ENCODE data around the gene ADNP2. TPM values are rescaled to one million over a fixed set of nuclear protein-coding genes. Genes with fewer than 3 reads are reported as not detected.

ADNP2 gene
- total and polyA plus RNA-seq, 2 donors (not counting 3 experiments of a cell fraction or from before 2014, with no cell fraction given): 10.2 to 20.6 TPM

- CTCF ChIA-PET: no interaction called here
- POLR2A ChIA-PET: no interaction called here
- no TSS peak for BruUV-seq (replicated peaks)
These were observed 73.8 kb downstream of the ADNP2 start for GRCh38 chr18:80182855-80183254.

More at GRCh38 chr18:80182855-80183254, 73.8 kb downstream of the ADNP2 start:
- Histone ChIP-seq H3K4me3 (replicated peaks in 1 of 3; ENCODE audit: insufficient read depth in 1 of 3, low read depth in 1 of 3, low read length in 3 of 3) (no peak overlapping the region), H3K79me2 (ENCODE audit: control insufficient read depth, insufficient read depth, low read length) (no peaks in the 10 kb centered on the region), H2AFZ (ENCODE audit: low read depth, low read length) (no peak overlapping the region), H3K4me1 (ENCODE audit: control insufficient read depth, extremely low read depth, insufficient read depth, low read length) (no peaks in the 10 kb centered on the region), H4K20me1 (replicated peaks; ENCODE audit: control insufficient read depth, extremely low read depth, insufficient read depth, low read length) (no peaks in the 10 kb centered on the region), H3K27ac (ENCODE audit: insufficient read depth, low read depth, low read length) (no peak overlapping the region), H3K36me3 (ENCODE audit: control insufficient read depth in 2 of 2, extremely low read depth in 1 of 2, insufficient read depth in 2 of 2, low read length in 2 of 2) (no peaks in the 10 kb centered on the region), H3K9me3 (replicated peaks; ENCODE audit: control insufficient read depth, insufficient read depth, low read length) (no peaks in the 10 kb centered on the region), H3K27me3 (ENCODE audit: control insufficient read depth in 2 of 2, insufficient read depth in 2 of 2, low read length in 2 of 2) (no peaks in the 10 kb centered on the region), H3K9me1 (replicated peaks; ENCODE audit: control insufficient read depth, extremely low read depth, insufficient read depth, low read length) (no peaks in the 10 kb centered on the region), H3K4me2 (ENCODE audit: insufficient read depth, low read length) (no peak overlapping the region), H3K9ac (replicated peaks; ENCODE audit: extremely low read depth, insufficient read depth, low read length) (no peak overlapping the region)
- intact Hi-C loops (cut with micrococcal nuclease) (no loop called here), dilution Hi-C loops (cut with MboI; ENCODE audit: extremely low pct_ligation_motif_present, low sequenced_read_pairs) (no loop called here)
- DNase-seq (ENCODE audit: low read depth, low spot score) (no peak), FAIRE-seq (no peak)
- TF ChIP-seq POLR2AphosphoS5 (IDR thresholded peaks at IDR 0.05; ENCODE audit: insufficient read depth, low read depth, low read length) (no peak), MYC (IDR thresholded peaks at IDR 0.05; ENCODE audit: low read depth, low read length) (no peak), JUN (IDR thresholded peaks at IDR 0.05; ENCODE audit: borderline replicate concordance, insufficient read depth, insufficient read length, low read depth) (no peak), FOS (IDR thresholded peaks at IDR 0.05; ENCODE audit: borderline replicate concordance, insufficient read depth, low read length) (no peak), MAX (IDR thresholded peaks at IDR 0.05; ENCODE audit: insufficient read depth, insufficient read length) (no peak), GATA2 (IDR thresholded peaks at IDR 0.05; ENCODE audit: insufficient read depth, insufficient read length, low read depth, low read length) (no peak), EZH2 (IDR thresholded peaks at IDR 0.05; ENCODE audit: borderline replicate concordance, low read depth, low read length, severe bottlenecking) (no peak), POLR2A (IDR thresholded peaks at IDR 0.05; ENCODE audit: low read depth, low read length) (no peak), CTCF (IDR thresholded peaks at IDR 0.05; ENCODE audit: extremely low read depth in 1 of 2, insufficient read depth in 1 of 2, low read depth in 1 of 2, low read length in 2 of 2) (no peak)
